ENCODE data around the gene BST1.

BST1 gene

DNA sequence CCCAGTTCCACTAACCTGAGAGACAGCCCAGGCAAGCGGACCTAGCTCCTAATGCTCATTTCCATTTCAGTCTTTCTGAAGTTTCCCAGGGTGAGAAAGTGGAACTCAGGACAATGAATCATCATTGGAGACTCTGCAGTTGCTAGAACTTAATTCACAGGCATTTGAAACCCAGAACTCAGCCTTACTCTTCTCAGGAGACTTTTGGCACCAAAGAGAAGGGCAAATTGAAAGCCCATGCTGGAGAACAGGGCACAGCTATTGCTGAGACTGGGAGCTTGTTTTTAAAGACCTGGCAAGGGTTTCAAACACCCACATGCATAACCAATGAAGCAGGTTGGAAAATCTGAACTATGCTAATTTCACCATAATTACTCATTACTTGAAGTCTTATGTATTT lies 36.0 kb downstream of the BST1 start:
- no peaks in the 10 kb centered on the region for H3K36me3 ChIP-seq (ENCODE audit: control insufficient read depth, insufficient read depth, low read length)
- no peak overlapping the region for H3K4me3 ChIP-seq (ENCODE audit: low read length)
- H3K9ac ChIP-seq (ENCODE audit: low read length) = no peak overlapping the region
- H3K27me3 ChIP-seq (ENCODE audit: control insufficient read depth, insufficient read depth, low read length) = no peaks in the 10 kb centered on the region
- H3K9me3 ChIP-seq (ENCODE audit: control insufficient read depth, low read length) = no peaks in the 10 kb centered on the region
- no peaks in the 10 kb centered on the region for H3K4me1 ChIP-seq (ENCODE audit: control insufficient read depth, insufficient read depth, low read length)

DNA sequence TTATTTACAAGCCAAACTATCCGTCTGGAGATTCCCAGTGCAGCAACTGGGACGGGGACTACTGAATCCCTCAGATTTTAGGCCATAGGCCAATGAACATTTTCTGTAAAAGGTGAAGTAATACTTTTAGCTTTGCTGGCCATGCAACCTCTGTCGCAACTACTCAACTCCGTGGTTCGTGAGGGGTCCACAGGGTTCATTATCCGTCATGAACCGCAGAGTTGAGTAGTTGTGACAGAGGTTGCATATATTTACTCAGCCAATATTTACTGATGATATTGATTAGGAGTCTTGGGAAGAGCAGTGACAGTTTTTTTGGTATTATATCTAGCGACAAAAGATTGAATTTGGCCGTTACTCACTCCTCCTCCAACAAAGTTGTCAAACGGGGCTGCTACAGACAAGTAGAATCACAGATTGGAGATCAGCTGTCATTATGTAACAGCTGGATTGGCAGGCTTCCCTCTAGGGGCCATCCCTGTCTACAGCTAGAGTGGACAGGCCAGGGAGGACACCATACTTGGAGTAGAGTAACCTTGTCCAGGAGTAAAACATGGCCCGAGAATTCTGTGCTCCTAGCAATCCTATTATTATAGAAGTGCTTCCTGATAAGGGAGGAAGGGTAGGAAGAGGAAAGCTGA lies 38.0 kb downstream of the BST1 start:
- H3K27me3 ChIP-seq (ENCODE audit: control insufficient read depth, insufficient read depth, low read length) = no peaks in the 10 kb centered on the region
- no peak overlapping the region for H3K9ac ChIP-seq (ENCODE audit: low read length)
- no peaks in the 10 kb centered on the region for H3K4me1 ChIP-seq (ENCODE audit: control insufficient read depth, insufficient read depth, low read length)
- no peak overlapping the region for H3K4me3 ChIP-seq (ENCODE audit: low read length)
- H3K36me3 ChIP-seq (ENCODE audit: control insufficient read depth, insufficient read depth, low read length) = no peaks in the 10 kb centered on the region
- no peaks in the 10 kb centered on the region for H3K9me3 ChIP-seq (ENCODE audit: control insufficient read depth, low read length)

- no peaks in the 10 kb centered on the region for H3K9me3 ChIP-seq (ENCODE audit: control insufficient read depth, low read length)
- no peaks in the 10 kb centered on the region for H3K27me3 ChIP-seq (ENCODE audit: control insufficient read depth, insufficient read depth, low read length)
- no peak overlapping the region for H3K9ac ChIP-seq (ENCODE audit: low read length)
- H3K4me1 ChIP-seq (ENCODE audit: control insufficient read depth, insufficient read depth, low read length) = no peaks in the 10 kb centered on the region
- no peak overlapping the region for H3K4me3 ChIP-seq (ENCODE audit: low read length)
- no peaks in the 10 kb centered on the region for H3K36me3 ChIP-seq (ENCODE audit: control insufficient read depth, insufficient read depth, low read length)
Measured at GRCh38 chr4:15742083-15742582, 39.3 kb downstream of the BST1 start.

GRCh38 chr4:15742637-15743036 lies 39.8 kb downstream of the BST1 start:
- H3K4me3 ChIP-seq (ENCODE audit: low read length) = no peak overlapping the region
- no peaks in the 10 kb centered on the region for H3K9me3 ChIP-seq (ENCODE audit: control insufficient read depth, low read length)
- H3K4me1 ChIP-seq (ENCODE audit: control insufficient read depth, insufficient read depth, low read length) = no peaks in the 10 kb centered on the region
- no peak overlapping the region for H3K9ac ChIP-seq (ENCODE audit: low read length)
- no peaks in the 10 kb centered on the region for H3K27me3 ChIP-seq (ENCODE audit: control insufficient read depth, insufficient read depth, low read length)
- no peaks in the 10 kb centered on the region for H3K36me3 ChIP-seq (ENCODE audit: control insufficient read depth, insufficient read depth, low read length)

DNA sequence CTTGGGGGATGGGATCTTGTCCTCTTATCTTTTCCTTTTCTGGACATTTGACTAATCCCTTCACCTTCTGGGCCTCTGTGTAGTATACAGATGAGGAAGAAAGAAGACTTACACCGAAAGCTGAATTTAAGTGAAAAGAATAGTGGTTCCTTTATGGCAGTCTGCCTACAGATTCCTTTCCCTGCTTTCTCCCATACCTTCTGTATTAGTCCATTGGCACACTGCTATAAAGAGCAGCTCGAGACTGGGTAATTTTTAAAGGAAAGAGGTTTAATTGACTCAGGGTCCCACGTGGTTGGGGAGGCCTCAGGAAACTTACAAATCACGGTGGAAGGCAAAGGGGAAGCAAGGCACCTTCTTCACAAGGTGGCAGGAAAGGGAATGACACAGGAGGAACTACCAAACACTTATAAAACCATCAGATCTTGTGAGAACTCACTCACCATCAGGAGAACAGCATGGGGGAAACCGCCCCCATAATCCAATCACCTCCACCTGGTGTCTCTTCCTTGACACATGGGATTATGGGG lies 41.2 kb downstream of the BST1 start:
- Histone ChIP-seq H3K4me1 (ENCODE audit: control insufficient read depth, insufficient read depth, low read length) (no peaks in the 10 kb centered on the region), H3K9me3 (ENCODE audit: control insufficient read depth, low read length) (no peaks in the 10 kb centered on the region), H3K36me3 (ENCODE audit: control insufficient read depth, insufficient read depth, low read length) (no peaks in the 10 kb centered on the region), H3K4me3 (ENCODE audit: low read length) (no peak overlapping the region), H3K9ac (ENCODE audit: low read length) (no peak overlapping the region), H3K27me3 (ENCODE audit: control insufficient read depth, insufficient read depth, low read length) (no peaks in the 10 kb centered on the region)

DNA sequence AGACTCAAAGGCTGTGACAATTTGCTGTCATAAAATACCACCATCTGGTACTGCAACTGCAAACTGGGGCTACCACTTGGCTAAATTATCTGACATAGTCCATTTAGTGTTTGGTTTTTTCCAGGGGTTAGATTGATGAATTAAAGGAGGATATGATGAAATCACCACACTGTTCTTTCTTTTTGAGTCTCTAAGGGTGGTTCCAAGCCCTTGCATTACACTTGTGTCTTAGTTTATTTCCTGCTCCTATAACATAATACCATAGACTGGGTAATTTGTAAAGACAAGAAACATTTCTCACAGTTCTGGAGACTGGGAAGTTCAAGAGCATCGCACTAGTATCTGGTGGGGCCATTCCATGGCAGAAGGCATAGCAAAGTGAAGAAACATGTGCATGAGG lies 43.2 kb downstream of the BST1 start:
- Histone ChIP-seq H3K4me3 (ENCODE audit: low read length) (no peak overlapping the region), H3K9ac (ENCODE audit: low read length) (no peak overlapping the region), H3K9me3 (ENCODE audit: control insufficient read depth, low read length) (no peaks in the 10 kb centered on the region), H3K27me3 (ENCODE audit: control insufficient read depth, insufficient read depth, low read length) (no peaks in the 10 kb centered on the region), H3K36me3 (ENCODE audit: control insufficient read depth, insufficient read depth, low read length) (no peaks in the 10 kb centered on the region), H3K4me1 (ENCODE audit: control insufficient read depth, insufficient read depth, low read length) (no peaks in the 10 kb centered on the region)

DNA sequence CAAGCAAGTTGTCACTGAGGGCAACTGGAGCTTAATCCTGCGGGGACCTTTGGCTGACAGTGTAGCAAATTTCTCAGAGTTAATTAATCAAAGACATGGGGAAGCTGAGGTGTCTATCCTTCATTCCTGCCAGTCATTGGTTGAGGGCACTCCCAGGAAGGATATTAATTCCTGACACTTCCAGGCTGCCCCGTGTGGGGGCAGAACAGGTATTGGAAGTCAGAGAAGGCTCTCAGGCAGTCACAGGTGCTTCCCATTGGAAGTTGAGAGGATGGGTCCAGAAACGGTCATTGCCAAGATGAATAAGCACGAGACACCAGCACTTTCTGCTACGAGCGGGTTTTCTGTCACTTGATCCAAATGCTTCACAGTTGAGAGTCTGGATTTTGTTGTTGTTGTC lies 46.1 kb downstream of the BST1 start:
- Histone ChIP-seq H3K9me3 (ENCODE audit: control insufficient read depth, low read length) (no peaks in the 10 kb centered on the region), H3K9ac (ENCODE audit: low read length) (no peak overlapping the region), H3K4me1 (ENCODE audit: control insufficient read depth, insufficient read depth, low read length) (no peaks in the 10 kb centered on the region), H3K27me3 (ENCODE audit: control insufficient read depth, insufficient read depth, low read length) (no peaks in the 10 kb centered on the region), H3K4me3 (ENCODE audit: low read length) (no peak overlapping the region), H3K36me3 (ENCODE audit: control insufficient read depth, insufficient read depth, low read length) (no peaks in the 10 kb centered on the region)

- H3K9me3 ChIP-seq (ENCODE audit: control insufficient read depth, low read length) = no peaks in the 10 kb centered on the region
- no peak overlapping the region for H3K4me3 ChIP-seq (ENCODE audit: low read length)
- H3K27me3 ChIP-seq (ENCODE audit: control insufficient read depth, insufficient read depth, low read length) = no peaks in the 10 kb centered on the region
- no peaks in the 10 kb centered on the region for H3K4me1 ChIP-seq (ENCODE audit: control insufficient read depth, insufficient read depth, low read length)
- H3K9ac ChIP-seq (ENCODE audit: low read length) = no peak overlapping the region
- H3K36me3 ChIP-seq (ENCODE audit: control insufficient read depth, insufficient read depth, low read length) = no peaks in the 10 kb centered on the region
Measured at GRCh38 chr4:15751153-15751552, 48.3 kb downstream of the BST1 start.

GRCh38 chr4:15753081-15753480 lies 50.2 kb downstream of the BST1 start:
- Histone ChIP-seq H3K4me1 (ENCODE audit: control insufficient read depth, insufficient read depth, low read length) (no peaks in the 10 kb centered on the region), H3K4me3 (ENCODE audit: low read length) (no peak overlapping the region), H3K27me3 (ENCODE audit: control insufficient read depth, insufficient read depth, low read length) (no peaks in the 10 kb centered on the region), H3K9me3 (ENCODE audit: control insufficient read depth, low read length) (no peaks in the 10 kb centered on the region), H3K36me3 (ENCODE audit: control insufficient read depth, insufficient read depth, low read length) (no peaks in the 10 kb centered on the region), H3K9ac (ENCODE audit: low read length) (no peak overlapping the region)

DNA sequence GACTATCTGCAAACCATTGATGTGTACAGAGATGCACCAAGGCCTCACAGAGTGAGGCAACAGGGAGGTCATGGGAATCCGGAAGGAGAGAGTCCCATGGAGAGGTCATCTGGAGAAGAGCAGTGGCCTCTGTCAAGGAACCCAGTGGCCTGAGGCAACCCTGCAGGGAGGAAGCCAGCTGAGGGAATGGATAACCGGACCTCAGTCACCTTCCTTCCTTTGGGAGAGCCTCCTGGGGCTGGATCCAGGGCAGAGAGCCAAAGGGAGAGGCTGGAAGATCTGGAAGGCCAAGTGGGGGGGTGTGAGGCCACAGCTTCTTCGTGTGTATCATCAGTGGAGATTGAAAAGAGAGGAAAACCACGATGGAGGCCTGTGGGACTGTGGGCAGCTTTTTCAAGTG lies 50.9 kb downstream of the BST1 start:
- H3K4me3 ChIP-seq (ENCODE audit: low read length) = no peak overlapping the region
- H3K4me1 ChIP-seq (ENCODE audit: control insufficient read depth, insufficient read depth, low read length) = no peaks in the 10 kb centered on the region
- H3K27me3 ChIP-seq (ENCODE audit: control insufficient read depth, insufficient read depth, low read length) = no peaks in the 10 kb centered on the region
- no peak overlapping the region for H3K9ac ChIP-seq (ENCODE audit: low read length)
- no peaks in the 10 kb centered on the region for H3K9me3 ChIP-seq (ENCODE audit: control insufficient read depth, low read length)
- no peaks in the 10 kb centered on the region for H3K36me3 ChIP-seq (ENCODE audit: control insufficient read depth, insufficient read depth, low read length)

- Histone ChIP-seq H3K4me1 (ENCODE audit: control insufficient read depth, insufficient read depth, low read length) (no peaks in the 10 kb centered on the region), H3K27me3 (ENCODE audit: control insufficient read depth, insufficient read depth, low read length) (no peaks in the 10 kb centered on the region), H3K9ac (ENCODE audit: low read length) (no peak overlapping the region), H3K9me3 (ENCODE audit: control insufficient read depth, low read length) (no peaks in the 10 kb centered on the region), H3K4me3 (ENCODE audit: low read length) (no peak overlapping the region), H3K36me3 (ENCODE audit: control insufficient read depth, insufficient read depth, low read length) (no peaks in the 10 kb centered on the region)
Measured at GRCh38 chr4:15754323-15754722, 51.5 kb downstream of the BST1 start.

- no peaks in the 10 kb centered on the region for H3K9me3 ChIP-seq (ENCODE audit: control insufficient read depth, low read length)
- no peaks in the 10 kb centered on the region for H3K27me3 ChIP-seq (ENCODE audit: control insufficient read depth, insufficient read depth, low read length)
- no peak overlapping the region for H3K4me3 ChIP-seq (ENCODE audit: low read length)
- H3K36me3 ChIP-seq (ENCODE audit: control insufficient read depth, insufficient read depth, low read length) = no peaks in the 10 kb centered on the region
- no peaks in the 10 kb centered on the region for H3K4me1 ChIP-seq (ENCODE audit: control insufficient read depth, insufficient read depth, low read length)
- no peak overlapping the region for H3K9ac ChIP-seq (ENCODE audit: low read length)
Measured at GRCh38 chr4:15755321-15756155, 52.7 kb downstream of the BST1 start.

Data from mucosa of stomach (tissue), 1 donor.